Heart left ventricle (tissue), 16 donors: ENCODE results near the gene DCTN1. TPM values are rescaled to one million over a fixed set of nuclear protein-coding genes. Genes with fewer than 3 reads are reported as not detected.

Source experiments
- ATAC-seq, 4 donors: fragments of 200-7000 bp; cut with Tn5 transposase; one replicate each; pipeline ENCODE4 v1.9.1; 2020 to 2022; ENCODE audit warnings: moderate library complexity in 4 of 4, mild to moderate bottlenecking in 3 of 4, moderate number of reproducible peaks in 1 of 4
- DNase-seq, 5 donors: peaks; one replicate each; pipeline ENCODE4 v3.0.0-alpha.2; 2020
- H3K27ac ChIP-seq, 12 donors: fragments of 200-600 bp; sonication (generic) in 4 of 12; one replicate each; pipeline versions ENCODE4 v1.5.0 to v1.8.0; 2016 to 2022; ENCODE audit warnings: mild to moderate bottlenecking in 2 of 12
- H3K27me3 ChIP-seq, 9 donors: fragments of 200-600 bp; sonication (generic) in 2 of 9; one replicate each; pipeline versions ENCODE4 v1.5.1 to v1.8.0; 2016 to 2022; ENCODE audit warnings: mild to moderate bottlenecking in 3 of 9
- H3K36me3 ChIP-seq, 9 donors: fragments of 200-600 bp; sonication (generic) in 2 of 9; one replicate each; pipeline versions ENCODE4 v1.5.0 to v1.8.0; 2018 to 2022; ENCODE audit warnings: mild to moderate bottlenecking in 2 of 9
- H3K4me1 ChIP-seq, 12 donors: fragments of 200-600 bp; sonication (generic) in 4 of 12; one replicate each; pipeline versions ENCODE4 v1.5.0 to v1.8.0; 2016 to 2022; ENCODE audit warnings: mild to moderate bottlenecking in 3 of 12
- H3K4me3 ChIP-seq, 12 donors: fragments of 200-600 bp; sonication (generic) in 4 of 12; one replicate each; pipeline versions ENCODE4 v1.5.0 to v1.8.0; 2017 to 2022; ENCODE audit warnings: mild to moderate bottlenecking in 9 of 12, moderate library complexity in 4 of 12
- H3K9me3 ChIP-seq, 12 donors: fragments of 200-600 bp; sonication (generic) in 4 of 12; one replicate each; pipeline versions ENCODE4 v1.5.0 to v1.8.0; 2016 to 2022; ENCODE audit warnings: mild to moderate bottlenecking in 1 of 12
- POLR2A ChIP-seq, 2 donors: fragments of 450-650 bp; IDR thresholded peaks; one replicate each; pipeline ENCODE4 v1.6.1; 2017; ENCODE audit warnings: antibody characterized with exemption in 2 of 2, mild to moderate bottlenecking in 2 of 2, moderate library complexity in 2 of 2
- WGBS, 4 donors: extraction: QIAGEN DNeasy Blood & Tissue Kit in 2 of 4; methylation state at CpG; one replicate each; pipeline versions ENCODE4 v1.1.5 to v1.1.7; 2013 to 2018; 5-methylcytosine and 5-hydroxymethylcytosine counted together
- intact Hi-C, 10 donors: fragments of 100-400 bp; cut with DNase I; formaldehyde crosslinking; loops; one replicate each; pipeline versions ENCODE4 v1.11.1 to v1.14.2; 2022
- polyA plus RNA-seq, 2 donors: library from polyadenylated mRNA; stranded (reverse); fragments of 200-250 nt; gene quantifications; one replicate each; pipeline ENCODE4 v1.2.3, GENCODE V29; 2013
- total RNA-seq, 9 donors: library from RNA; depleted of rRNA in 2 of 9; stranded (reverse); fragments of >200 nt in 2 of 9; fragmentation: NEBNext Ultra II Directional in 3 of 9; extraction: Animal tissue kit (Norgen Biotek cat#: 25700) in 3 of 9; gene quantifications; one replicate each; pipeline versions ENCODE4 v1.1.0 to v1.2.4, GENCODE V29; 2016 to 2023
- TF ChIP-seq, protein P1 (sequence below), 12 donors: fragments of 200-600 bp; sonication (generic) in 4 of 12; IDR thresholded peaks; one replicate each; pipeline versions ENCODE4 v1.5.0 to v1.8.0; 2018 to 2022; ENCODE audit warnings: antibody characterized with exemption in 12 of 12, mild to moderate bottlenecking in 5 of 12
- donor health status: ischemic (EF 13 %, LVEDD 7.1; RV severe dilation, severe dysfunction).
- donor health status: healthy with polysubstance abuse.
- donor health status: DM: no; HTN: yes; CAD: no.
- donor health status: DM: no; HTN: no; CAD: no.
- donor health status: ischemic (EF 25% LVEDD 6.9; RV normal size, moderate dysfunction).
- donor health status: ischemic (EF 25% LVEDD 5.7; RV mildly dilated, moderate dysfunction).
- donor health status: healthy.
- donor health status: DM: yes; HTN: yes; CAD: no.
- donor health status: ischemic (EF 35%, LVEDD 5.7; RV mildly dilated, moderate dysfunction).
- donor health status: nonischemic (EF 11% LVEDD 7.7; RV severe dilation, severe dysfunction).
- donor health status: DM: yes; HTN: yes; CAD: no.
- donor health status: PGD.
- donor health status: ischemic (EF 29% LVEDD 5.4; RV normal size, mild dysfunction).
- donor health status: nonischemic (EF 23%, LVEDD 6.1; RV moderate dilation, normal function).

Gene DCTN1
- total and polyA plus RNA-seq, 11 donors, result 129 to 376 (median 187) TPM

DNA sequence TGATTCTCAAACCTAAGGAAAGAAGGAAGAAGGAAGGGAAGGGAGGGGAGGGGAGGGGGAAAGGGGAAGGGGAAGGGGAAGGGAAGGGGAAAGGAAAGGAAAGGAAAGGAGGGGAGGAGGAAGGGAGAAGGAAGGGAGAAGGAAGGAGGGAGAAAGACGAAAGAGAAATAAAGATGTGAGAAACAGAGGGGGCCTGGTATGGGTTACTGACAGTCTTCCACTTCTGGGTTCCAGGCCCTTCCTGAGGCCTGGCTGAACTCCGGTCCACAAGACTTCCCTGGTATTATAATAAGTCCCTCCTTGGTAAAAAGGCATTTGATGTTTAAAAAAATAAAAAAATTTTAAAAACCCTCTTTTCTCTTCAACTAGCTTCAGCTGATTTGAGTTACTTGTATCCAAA, 54.3 kb downstream of the DCTN1 start:
- WGBS, 4 donors, result 77 to 85% (median 81%) methylated on average over 2 of the region's 2 CpGs
- Histone ChIP-seq H3K4me1 (no peaks in the 10 kb centered on the region), H3K4me3 (no peak overlapping the region), H3K9me3 (no peaks in the 10 kb centered on the region), H3K27me3 (no peaks in the 10 kb centered on the region), H3K36me3 (peaks cover 0 to 5% (median 0%) of the 10 kb centered on the region in 9 donors), H3K27ac (no peak overlapping the region)
- ATAC-seq, result no peak
- intact Hi-C loops, result no loop called here
- TF ChIP-seq, protein P1, sequence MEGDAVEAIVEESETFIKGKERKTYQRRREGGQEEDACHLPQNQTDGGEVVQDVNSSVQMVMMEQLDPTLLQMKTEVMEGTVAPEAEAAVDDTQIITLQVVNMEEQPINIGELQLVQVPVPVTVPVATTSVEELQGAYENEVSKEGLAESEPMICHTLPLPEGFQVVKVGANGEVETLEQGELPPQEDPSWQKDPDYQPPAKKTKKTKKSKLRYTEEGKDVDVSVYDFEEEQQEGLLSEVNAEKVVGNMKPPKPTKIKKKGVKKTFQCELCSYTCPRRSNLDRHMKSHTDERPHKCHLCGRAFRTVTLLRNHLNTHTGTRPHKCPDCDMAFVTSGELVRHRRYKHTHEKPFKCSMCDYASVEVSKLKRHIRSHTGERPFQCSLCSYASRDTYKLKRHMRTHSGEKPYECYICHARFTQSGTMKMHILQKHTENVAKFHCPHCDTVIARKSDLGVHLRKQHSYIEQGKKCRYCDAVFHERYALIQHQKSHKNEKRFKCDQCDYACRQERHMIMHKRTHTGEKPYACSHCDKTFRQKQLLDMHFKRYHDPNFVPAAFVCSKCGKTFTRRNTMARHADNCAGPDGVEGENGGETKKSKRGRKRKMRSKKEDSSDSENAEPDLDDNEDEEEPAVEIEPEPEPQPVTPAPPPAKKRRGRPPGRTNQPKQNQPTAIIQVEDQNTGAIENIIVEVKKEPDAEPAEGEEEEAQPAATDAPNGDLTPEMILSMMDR (IDR thresholded peaks at IDR 0.05), result no peak
- no peak for TF ChIP-seq POLR2A (IDR thresholded peaks at IDR 0.05)
- DNase-seq, result no peak

DNA sequence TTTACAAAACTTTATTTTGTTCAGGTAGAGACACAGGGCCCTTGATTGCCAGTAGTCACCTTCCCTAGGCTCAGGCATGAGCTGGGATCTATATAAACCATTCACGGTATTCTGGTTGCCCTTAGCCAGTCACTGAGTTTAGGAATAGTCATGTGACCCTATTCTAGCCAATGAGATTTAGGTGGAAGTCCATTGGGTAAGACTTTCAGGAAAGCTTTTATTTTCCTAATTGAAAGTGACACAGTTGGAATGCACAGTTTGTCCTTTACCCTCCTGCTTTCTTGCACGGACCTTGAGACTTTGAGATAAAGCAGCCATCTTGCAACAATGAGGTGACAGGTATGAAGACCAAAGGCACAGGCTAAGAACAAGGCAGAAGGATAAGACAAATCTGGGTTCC, 58.4 kb downstream of the DCTN1 start:
- DNase-seq (no peak), ATAC-seq (no peak)
- 89 to 93% (median 92%) methylated on average over 2 of the region's 2 CpGs for WGBS, 4 donors
- intact Hi-C loops, result no loop called here
- peaks cover 0 to 8% (median 0%) of the 10 kb centered on the region in 12 donors for H3K4me1 ChIP-seq
- H3K4me3 ChIP-seq, result no peak overlapping the region
- no peak for TF ChIP-seq POLR2A (IDR thresholded peaks at IDR 0.05)
- TF ChIP-seq, protein P1 (IDR thresholded peaks at IDR 0.05), result no peak
- H3K27me3 ChIP-seq, result no peaks in the 10 kb centered on the region
- H3K27ac ChIP-seq, result no peak overlapping the region
- no peaks in the 10 kb centered on the region for H3K9me3 ChIP-seq
- peaks cover 0 to 2% (median 0%) of the 10 kb centered on the region in 9 donors for H3K36me3 ChIP-seq

DNA sequence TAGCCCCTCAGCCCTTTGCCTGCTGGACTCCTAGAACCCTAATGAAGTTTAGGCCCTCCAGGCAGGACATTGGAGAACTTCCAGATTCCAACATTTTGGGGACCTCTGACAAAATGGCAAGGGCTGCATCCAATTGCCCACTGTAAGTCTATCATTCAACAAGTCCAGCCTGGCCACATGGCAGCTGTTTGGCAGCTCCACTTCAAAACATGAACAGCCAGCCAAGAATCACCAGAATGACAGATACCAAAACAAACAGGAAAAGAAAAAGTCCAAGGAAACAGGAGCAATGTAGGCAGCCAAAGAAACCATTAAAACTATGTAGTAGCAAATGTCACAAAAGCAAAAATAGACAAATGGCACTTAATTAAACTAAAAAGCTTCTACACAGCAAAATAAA, 62.4 kb downstream of the DCTN1 start:
- DNase-seq (no peak), ATAC-seq (peak in 1 of 4 donors; percentile 50)
- TF ChIP-seq, protein P1 (IDR thresholded peaks at IDR 0.05), result no peak
- no peak for TF ChIP-seq POLR2A (IDR thresholded peaks at IDR 0.05)
- Histone ChIP-seq H3K4me3 (no peak overlapping the region), H3K9me3 (no peaks in the 10 kb centered on the region), H3K27me3 (no peaks in the 10 kb centered on the region), H3K27ac (no peak overlapping the region), H3K36me3 (peaks cover 0 to 14% (median 0%) of the 10 kb centered on the region in 9 donors), H3K4me1 (peaks cover 0 to 8% (median 0%) of the 10 kb centered on the region in 12 donors)
- intact Hi-C loops, result no loop called here

DNA sequence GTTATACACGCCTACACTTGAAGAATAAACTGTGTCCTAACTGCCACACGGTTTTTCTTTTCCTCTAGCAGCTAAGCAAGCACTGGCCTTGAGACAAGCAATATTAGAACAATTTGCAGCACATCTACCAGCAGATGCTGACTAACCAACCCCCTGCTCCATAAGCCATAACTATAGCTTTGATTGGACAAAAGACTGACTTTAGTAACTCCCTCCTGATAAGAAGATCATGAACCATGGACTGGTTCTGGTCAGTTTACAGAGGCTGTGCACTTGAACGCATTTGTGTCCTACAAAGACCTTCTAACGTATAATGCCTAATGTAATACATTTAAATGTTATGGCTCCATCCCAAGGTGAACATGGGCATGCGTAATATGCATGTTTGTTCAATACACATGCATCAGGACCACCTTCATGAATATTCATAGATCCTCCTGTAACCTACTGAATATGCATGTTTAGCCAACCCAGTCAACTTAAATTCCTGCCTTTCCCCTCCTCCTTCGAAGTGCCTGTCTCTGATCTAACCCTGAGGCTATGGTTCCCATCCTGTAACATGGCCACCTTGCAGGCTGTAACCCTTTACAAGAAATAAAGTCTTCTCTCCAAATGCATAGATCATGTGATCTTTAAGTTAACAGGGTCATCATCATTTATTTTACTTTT, 63.4 kb downstream of the DCTN1 start:
- TF ChIP-seq, protein P1 (IDR thresholded peaks at IDR 0.05), result no peak
- TF ChIP-seq POLR2A (IDR thresholded peaks at IDR 0.05), result no peak
- no peaks in the 10 kb centered on the region for H3K27me3 ChIP-seq
- ATAC-seq, result no peak
- intact Hi-C loops, result no loop called here
- H3K4me1 ChIP-seq, result peaks cover 0 to 8% (median 0%) of the 10 kb centered on the region in 12 donors
- no peak overlapping the region for H3K27ac ChIP-seq
- no peak for DNase-seq
- 64 to 78% (median 71%) methylated on average over 6 of the region's 6 CpGs for WGBS, 4 donors
- H3K9me3 ChIP-seq, result no peaks in the 10 kb centered on the region
- H3K4me3 ChIP-seq, result no peak overlapping the region
- H3K36me3 ChIP-seq, result peaks cover 0 to 15% (median 0%) of the 10 kb centered on the region in 9 donors
